ENCODE data around the gene ANKRD13A. TPM values are rescaled to one million over a fixed set of nuclear protein-coding genes. Genes with fewer than 3 reads are reported as not detected.
"Not testable (repeated sequence)": the region's sequence is repeated elsewhere in the genome, so short reads cannot be mapped to it uniquely, and the experiment has no call there.

Gene ANKRD13A
- total RNA-seq, 1 donor from 2014 or later: 36.9 TPM

DNA sequence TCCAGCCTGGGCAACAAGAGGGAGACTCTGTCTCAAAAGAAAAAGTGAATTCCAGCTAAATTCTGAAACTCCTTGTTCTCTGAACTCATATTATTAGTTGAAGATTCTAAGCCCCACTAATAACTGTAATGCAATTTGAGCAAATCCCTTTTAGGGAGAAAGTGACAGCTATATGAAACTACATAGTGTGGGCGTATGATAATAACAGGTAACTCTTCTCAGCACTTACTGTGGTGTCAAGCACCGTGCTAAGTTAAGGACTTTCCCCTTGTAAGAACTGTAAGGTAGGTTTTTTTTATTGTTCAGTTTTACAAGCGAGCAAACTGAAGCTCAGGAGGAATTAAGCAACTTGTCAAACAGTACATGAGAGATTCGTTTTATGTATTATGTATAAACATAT, 5.4 kb downstream of the ANKRD13A start:
- TF ChIP-seq, protein P1, sequence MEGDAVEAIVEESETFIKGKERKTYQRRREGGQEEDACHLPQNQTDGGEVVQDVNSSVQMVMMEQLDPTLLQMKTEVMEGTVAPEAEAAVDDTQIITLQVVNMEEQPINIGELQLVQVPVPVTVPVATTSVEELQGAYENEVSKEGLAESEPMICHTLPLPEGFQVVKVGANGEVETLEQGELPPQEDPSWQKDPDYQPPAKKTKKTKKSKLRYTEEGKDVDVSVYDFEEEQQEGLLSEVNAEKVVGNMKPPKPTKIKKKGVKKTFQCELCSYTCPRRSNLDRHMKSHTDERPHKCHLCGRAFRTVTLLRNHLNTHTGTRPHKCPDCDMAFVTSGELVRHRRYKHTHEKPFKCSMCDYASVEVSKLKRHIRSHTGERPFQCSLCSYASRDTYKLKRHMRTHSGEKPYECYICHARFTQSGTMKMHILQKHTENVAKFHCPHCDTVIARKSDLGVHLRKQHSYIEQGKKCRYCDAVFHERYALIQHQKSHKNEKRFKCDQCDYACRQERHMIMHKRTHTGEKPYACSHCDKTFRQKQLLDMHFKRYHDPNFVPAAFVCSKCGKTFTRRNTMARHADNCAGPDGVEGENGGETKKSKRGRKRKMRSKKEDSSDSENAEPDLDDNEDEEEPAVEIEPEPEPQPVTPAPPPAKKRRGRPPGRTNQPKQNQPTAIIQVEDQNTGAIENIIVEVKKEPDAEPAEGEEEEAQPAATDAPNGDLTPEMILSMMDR (IDR thresholded peaks at IDR 0.05; ENCODE audit: insufficient read depth, low read length, severe bottlenecking): no peak
- Histone ChIP-seq H3K27me3 (ENCODE audit: control insufficient read depth, insufficient read depth, low read length) (no peaks in the 10 kb centered on the region), H3K36me3 (ENCODE audit: control insufficient read depth, insufficient read depth, low read length) (no peaks in the 10 kb centered on the region), H3K4me3 (ENCODE audit: low read depth, low read length) (no peak overlapping the region)
- no peak for DNase-seq (ENCODE audit: low read depth)
- no peak for FAIRE-seq

DNA sequence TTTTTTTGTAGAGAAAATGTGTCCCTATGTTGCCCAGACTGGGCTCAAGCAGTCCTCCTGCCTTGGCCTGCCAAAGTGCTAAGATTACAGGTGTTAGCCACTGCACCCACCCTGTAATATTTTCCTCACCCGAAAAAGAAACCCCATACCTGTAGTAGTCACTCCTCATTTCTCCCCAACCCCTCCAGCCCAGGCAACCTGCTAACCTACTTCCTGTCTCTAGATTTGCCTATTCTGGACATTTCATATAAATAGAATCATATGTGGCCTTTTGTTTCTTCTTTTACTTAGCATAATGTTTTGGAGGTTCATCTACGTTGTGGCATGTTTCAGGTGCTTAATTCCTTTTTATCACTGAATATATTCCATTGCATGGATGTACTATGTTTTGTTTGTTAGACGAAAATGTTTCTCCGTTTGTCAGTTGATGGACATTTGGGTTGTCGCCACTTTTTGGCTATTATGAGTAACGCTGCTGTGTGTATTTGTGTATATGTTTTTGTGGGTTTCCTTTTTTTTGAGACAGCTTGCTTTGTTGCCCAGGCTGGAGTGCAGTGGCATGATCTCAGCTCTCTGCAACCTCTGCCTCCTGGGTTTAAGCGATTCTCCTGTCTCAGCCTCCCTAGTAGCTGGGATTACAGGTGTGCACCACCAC, 6.2 kb downstream of the ANKRD13A start:
- Histone ChIP-seq H3K27me3 (ENCODE audit: control insufficient read depth, insufficient read depth, low read length) (no peaks in the 10 kb centered on the region), H3K4me3 (ENCODE audit: low read depth, low read length) (no peak overlapping the region), H3K36me3 (ENCODE audit: control insufficient read depth, insufficient read depth, low read length) (no peaks in the 10 kb centered on the region)
- FAIRE-seq (no peak), DNase-seq (ENCODE audit: low read depth) (no peak)
- TF ChIP-seq, protein P1 (IDR thresholded peaks at IDR 0.05; ENCODE audit: insufficient read depth, low read length, severe bottlenecking): no peak

DNA sequence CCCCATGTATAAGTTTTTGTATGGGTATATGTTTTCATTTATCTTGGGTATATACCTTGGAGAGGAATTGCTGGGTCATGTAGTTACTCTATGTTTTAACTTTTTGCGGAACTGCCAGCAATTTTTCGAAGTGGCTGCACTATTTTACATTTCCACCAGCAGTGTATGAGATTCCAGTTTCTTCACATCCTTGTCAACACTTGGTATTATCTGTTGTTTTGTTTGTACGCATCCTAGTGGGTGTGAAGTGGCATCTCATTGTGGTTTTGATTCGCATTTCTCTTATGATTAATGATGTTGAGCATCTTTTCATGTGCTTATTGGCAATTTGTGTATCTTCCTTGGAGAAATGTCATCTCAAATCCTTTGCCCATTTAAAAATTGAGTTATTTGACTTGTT, 6.9 kb downstream of the ANKRD13A start:
- no peak for FAIRE-seq
- no peaks in the 10 kb centered on the region for H3K36me3 ChIP-seq (ENCODE audit: control insufficient read depth, insufficient read depth, low read length)
- no peak for DNase-seq (ENCODE audit: low read depth)
- no peaks in the 10 kb centered on the region for H3K27me3 ChIP-seq (ENCODE audit: control insufficient read depth, insufficient read depth, low read length)
- no peak overlapping the region for H3K4me3 ChIP-seq (ENCODE audit: low read depth, low read length)
- TF ChIP-seq, protein P1 (IDR thresholded peaks at IDR 0.05; ENCODE audit: insufficient read depth, low read length, severe bottlenecking): no peak

DNA sequence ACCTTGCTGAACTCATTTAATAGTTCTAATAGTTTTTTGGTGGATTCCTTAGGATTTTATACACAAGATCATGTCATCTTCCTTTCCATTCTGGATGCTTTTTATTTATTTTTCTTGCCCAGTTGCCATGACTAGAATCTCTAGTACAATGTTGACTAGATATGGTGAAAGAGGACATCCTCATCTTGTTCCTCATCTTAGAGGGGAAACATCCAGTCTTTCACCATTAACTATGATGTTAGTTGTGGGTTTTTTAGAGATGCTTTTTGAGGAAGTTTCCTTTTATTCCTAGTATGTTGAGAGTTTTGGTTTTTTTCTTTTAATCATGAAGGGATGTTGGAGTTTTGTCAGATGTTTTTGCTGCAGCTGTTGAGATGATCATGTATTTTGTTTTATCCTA, 8.7 kb downstream of the ANKRD13A start:
- DNase-seq (ENCODE audit: low read depth): no peak
- H3K36me3 ChIP-seq (ENCODE audit: control insufficient read depth, insufficient read depth, low read length): peaks cover 2% of the 10 kb centered on the region
- TF ChIP-seq, protein P1 (IDR thresholded peaks at IDR 0.05; ENCODE audit: insufficient read depth, low read length, severe bottlenecking): no peak
- no peak overlapping the region for H3K4me3 ChIP-seq (ENCODE audit: low read depth, low read length)
- no peaks in the 10 kb centered on the region for H3K27me3 ChIP-seq (ENCODE audit: control insufficient read depth, insufficient read depth, low read length)
- no peak for FAIRE-seq

DNA sequence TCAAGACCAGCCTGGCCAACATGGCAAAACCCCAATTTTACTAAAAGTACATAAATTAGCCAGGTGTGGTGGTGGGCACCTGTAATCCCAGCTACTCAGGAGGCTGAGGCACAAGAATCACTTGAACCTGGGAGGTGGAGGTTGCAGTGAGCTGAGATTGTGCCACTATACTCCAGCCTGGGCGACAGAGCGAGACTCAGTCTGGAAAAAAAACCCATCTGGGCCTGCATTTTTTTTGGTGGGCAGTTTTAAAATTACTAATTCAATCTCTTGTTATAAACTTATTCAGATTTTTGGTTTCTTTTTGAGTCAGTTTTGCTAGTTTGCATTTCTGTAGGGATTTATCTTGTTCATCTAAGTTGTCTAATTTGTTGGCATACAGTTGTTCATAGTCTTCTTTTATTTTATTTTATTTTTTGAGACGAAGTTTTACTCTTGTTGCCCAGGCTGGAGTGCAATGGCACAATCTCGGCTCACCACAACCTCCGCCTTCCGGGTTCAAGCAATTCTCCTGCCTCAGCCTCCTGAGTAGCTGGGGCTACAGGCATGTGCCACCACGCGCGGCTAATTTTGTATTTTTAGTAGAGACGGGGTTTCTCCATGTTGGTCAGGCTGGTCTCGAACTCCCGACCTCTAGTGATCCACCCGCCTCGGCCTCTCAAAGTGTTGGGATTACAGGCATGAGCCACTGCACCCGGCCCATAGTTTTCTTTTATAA, 9.6 kb downstream of the ANKRD13A start:
- not testable (repeated sequence) for FAIRE-seq; H3K36me3 ChIP-seq (ENCODE audit: control insufficient read depth, insufficient read depth, low read length)

DNA sequence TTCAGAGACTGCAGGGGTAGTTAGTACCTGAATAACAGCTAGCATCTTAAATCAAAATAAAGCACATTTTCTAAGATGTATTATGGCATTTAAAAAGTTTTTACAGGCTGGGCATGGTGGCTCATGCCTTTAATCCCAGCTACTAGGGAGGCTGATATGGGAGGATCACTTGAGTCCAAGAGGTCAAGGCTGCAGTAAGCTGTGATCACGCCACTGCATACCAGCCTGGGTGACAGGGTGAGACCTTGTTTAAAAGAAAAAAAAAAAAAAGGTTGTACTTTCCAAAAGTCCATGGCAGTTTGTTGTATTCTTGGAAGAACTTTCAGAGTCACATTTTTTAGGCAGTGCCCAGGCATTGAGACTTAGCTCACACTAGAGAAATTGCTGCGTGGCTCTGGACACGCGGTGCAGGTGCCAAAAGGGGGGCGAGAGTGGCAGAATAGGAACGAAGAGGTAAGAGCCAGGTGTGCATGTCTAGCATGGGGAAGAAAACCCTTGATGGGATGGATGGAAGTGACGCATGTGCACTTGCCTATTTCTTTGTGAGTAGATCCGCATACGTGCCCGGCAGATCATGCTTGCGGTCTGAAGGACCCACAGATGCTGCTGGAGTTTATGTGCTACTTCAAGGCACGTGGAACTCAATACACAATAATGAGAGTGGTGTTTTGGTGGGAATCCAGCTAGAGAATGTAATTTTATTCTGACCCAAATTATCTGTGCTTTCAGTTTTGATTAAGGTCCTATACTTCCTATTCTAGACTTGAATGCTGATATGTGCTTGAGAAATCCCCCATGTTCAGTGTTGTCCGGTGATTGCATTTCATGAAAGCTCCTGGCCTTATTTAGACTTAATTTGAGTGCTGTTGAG, 11.9 kb downstream of the ANKRD13A start:
- FAIRE-seq: no peak
- H3K36me3 ChIP-seq (ENCODE audit: control insufficient read depth, insufficient read depth, low read length): peaks cover 9% of the 10 kb centered on the region

More for the DNA sequence above, 9.6 kb downstream of the ANKRD13A start:
- H3K27me3 ChIP-seq (ENCODE audit: control insufficient read depth, insufficient read depth, low read length); H3K4me3 ChIP-seq (ENCODE audit: low read depth, low read length); DNase-seq (ENCODE audit: low read depth): not testable (repeated sequence)

More for the DNA sequence above, 11.9 kb downstream of the ANKRD13A start:
- no peak for DNase-seq (ENCODE audit: low read depth)
- TF ChIP-seq, protein P1 (IDR thresholded peaks at IDR 0.05; ENCODE audit: insufficient read depth, low read length, severe bottlenecking): no peak
- Histone ChIP-seq H3K27me3 (ENCODE audit: control insufficient read depth, insufficient read depth, low read length) (no peaks in the 10 kb centered on the region), H3K4me3 (ENCODE audit: low read depth, low read length) (no peak overlapping the region)
